HCT116 (cell line): ENCODE data around the gene SIAH2. TPM values are rescaled to one million over a fixed set of nuclear protein-coding genes. Genes with fewer than 3 reads are reported as not detected.

Source experiments
- ATAC-seq: fragments of 200-7000 bp; cut with Tn5 transposase; 2 replicates; pipeline ENCODE4 v1.9.1; 2020; ENCODE audit warnings: mild to moderate bottlenecking, moderate library complexity
- BruUV-seq: library from RNA; stranded (reverse); fragments of 400-500 nt; replicated peaks from 2 replicates; lab custom pipeline; 2021; lab: Mats Ljungman, UMichigan
- CTCF ChIA-PET: fragments of 300-600 bp; sonication (Branson Sonifier 250); formaldehyde crosslinking; loops from one replicate; lab custom pipeline; 2021; ENCODE audit warnings: antibody characterized with exemption; lab: Charles Lee
- POLR2A ChIA-PET: fragments of 300-600, 350-600 bp; sonication (Branson Sonifier 250); formaldehyde crosslinking; loops from one replicate; lab custom pipeline; 2021; ENCODE audit warnings: antibody characterized with exemption; lab: Charles Lee
- RAD21 ChIA-PET, 2 experiments: fragments of 300-600 bp; sonication (Branson Sonifier 250); formaldehyde crosslinking; loops; one replicate each; lab custom pipeline; 2023; ENCODE audit warnings: low total read pairs in 2 of 2; ENCODE audit not compliant: uncharacterized antibody in 2 of 2, unreplicated experiment in 2 of 2, low non-redundant PET in 1 of 2; lab: Charles Lee
- DNase-seq: peaks from one replicate; pipeline ENCODE4 v3.0.0-alpha.2; 2010; ENCODE audit warnings: low read depth, low spot score
- H2AFZ ChIP-seq: fragments of 200-600 bp; shearing (Covaris generic), sonication (generic); 2 replicates; pipeline ENCODE4 v1.6.1; 2017; ENCODE audit warnings: low read depth, mixed run types, mixed read lengths, antibody characterized with exemption, low read length; ENCODE audit not compliant: poor library complexity, severe bottlenecking
- H3K27ac ChIP-seq: 2 replicates; pipeline ENCODE4 v1.5.1; 2012; ENCODE audit warnings: low read depth, low read length
- H3K27me3 ChIP-seq: fragments of 200-600 bp; sonication (generic); 2 replicates; pipeline ENCODE4 v1.6.1; 2016; ENCODE audit warnings: mixed run types, low read length, mixed read lengths; ENCODE audit not compliant: insufficient read depth
- H3K36me3 ChIP-seq, 2 experiments: fragments of 200-500 bp in 1 of 2; fragments of 200-600 bp in 1 of 2; sonication (Bioruptor generic) in 1 of 2; sonication (generic) in 1 of 2; 2 replicates each; pipeline versions ENCODE4 v1.5.1 to v1.6.1; 2014 to 2016; ENCODE audit warnings: low read length in 2 of 2, inconsistent platforms in 1 of 2, mixed read lengths in 1 of 2, mixed run types in 1 of 2; ENCODE audit not compliant: insufficient read depth in 2 of 2, control insufficient read depth in 1 of 2
- H3K4me1 ChIP-seq, 2 experiments: fragments of 200-600 bp in 1 of 2; sonication (generic) in 1 of 2; 2 replicates each; pipeline versions ENCODE4 v1.5.1 to v1.6.1; 2012 to 2017; ENCODE audit warnings: low read length in 2 of 2, inconsistent platforms in 1 of 2, mild to moderate bottlenecking in 1 of 2, mixed read lengths in 1 of 2, mixed run types in 1 of 2, moderate library complexity in 1 of 2; ENCODE audit not compliant: insufficient read depth in 2 of 2, control insufficient read depth in 1 of 2
- H3K4me2 ChIP-seq: fragments of 200-600 bp; sonication (generic); 2 replicates; pipeline ENCODE4 v1.6.1; 2017; ENCODE audit warnings: mixed run types, low read length, mixed read lengths
- H3K4me3 ChIP-seq, 2 experiments: fragments of 200-600 bp in 1 of 2; sonication (generic) in 1 of 2; replicated peaks in 1 of 2; 2 replicates each; pipeline ENCODE4 v1.5.1; 2011 to 2016; ENCODE audit warnings: low read length in 2 of 2, control low read depth in 1 of 2, low read depth in 1 of 2, mild to moderate bottlenecking in 1 of 2, mixed read lengths in 1 of 2, mixed run types in 1 of 2
- H3K79me2 ChIP-seq: fragments of 200-600 bp; sonication (generic); 2 replicates; pipeline ENCODE4 v1.6.1; 2017; ENCODE audit warnings: mild to moderate bottlenecking, mixed run types, low read length, moderate library complexity, mixed read lengths; ENCODE audit not compliant: insufficient read depth
- H3K9ac ChIP-seq: fragments of 200-600 bp; sonication (generic); 2 replicates; pipeline ENCODE4 v1.6.1; 2016; ENCODE audit warnings: low read length, mixed read lengths
- H3K9me2 ChIP-seq: fragments of 200-600 bp; sonication (generic), shearing (Covaris generic); 2 replicates; pipeline ENCODE4 v1.6.1; 2017; ENCODE audit warnings: mixed run types, mild to moderate bottlenecking, moderate library complexity; ENCODE audit not compliant: insufficient read depth
- H3K9me3 ChIP-seq, 2 experiments: fragments of 200-500 bp in 1 of 2; fragments of 200-600 bp in 1 of 2; sonication (Bioruptor generic) in 1 of 2; sonication (generic) in 1 of 2; 2 replicates each; pipeline ENCODE4 v1.6.1; 2014 to 2017; ENCODE audit warnings: low read length in 2 of 2, mixed read lengths in 2 of 2, inconsistent platforms in 1 of 2, low read depth in 1 of 2, mild to moderate bottlenecking in 1 of 2, mixed run types in 1 of 2, moderate library complexity in 1 of 2; ENCODE audit not compliant: control insufficient read depth in 1 of 2, insufficient read depth in 1 of 2
- H4K20me1 ChIP-seq: fragments of 200-600 bp; sonication (generic), shearing (Covaris generic); 2 replicates; pipeline ENCODE4 v1.6.1; 2017; ENCODE audit warnings: mixed run types, mild to moderate bottlenecking, moderate library complexity; ENCODE audit not compliant: insufficient read depth
- ATF3 ChIP-seq: IDR thresholded peaks from 2 replicates; pipeline ENCODE4 v1.6.1; 2012
- EZH2 ChIP-seq: fragments of 200-600 bp; sonication (generic); IDR thresholded peaks from 2 replicates; pipeline ENCODE4 v1.6.1; 2017; ENCODE audit warnings: antibody characterized with exemption, mixed run types
- FOSL1 ChIP-seq: IDR thresholded peaks from 2 replicates; pipeline ENCODE4 v1.6.1; 2012; ENCODE audit warnings: low read depth
- JUND ChIP-seq: IDR thresholded peaks from 2 replicates; pipeline ENCODE4 v1.6.1; 2012
- MAX ChIP-seq: IDR thresholded peaks from 2 replicates; pipeline ENCODE4 v1.6.1; 2012
- RAD21 ChIP-seq: IDR thresholded peaks from 2 replicates; pipeline ENCODE4 v1.6.1; 2012; ENCODE audit warnings: low read depth, mild to moderate bottlenecking
- SIN3A ChIP-seq: IDR thresholded peaks from 2 replicates; pipeline ENCODE4 v1.6.1; 2012; ENCODE audit warnings: low read depth
- SRF ChIP-seq: IDR thresholded peaks from 2 replicates; pipeline ENCODE4 v1.6.1; 2012; ENCODE audit warnings: low read depth
- TCF7L2 ChIP-seq: IDR thresholded peaks from 2 replicates; pipeline ENCODE4 v1.7.0; 2011; ENCODE audit warnings: borderline replicate concordance, inconsistent platforms; ENCODE audit not compliant: insufficient read depth, insufficient read length; ENCODE audit errors: extremely low read depth
- intact Hi-C: fragments of 100-400 bp; cut with micrococcal nuclease; formaldehyde crosslinking; loops from 2 replicates; pipeline ENCODE4 v1.10.0; 2022
- total RNA-seq: library from RNA; stranded (reverse); gene quantifications from one replicate; pipeline ENCODE4 v1.2.1, GENCODE V29; 2021; ENCODE audit not compliant: unreplicated experiment
- TF ChIP-seq, protein P1 (sequence below): IDR thresholded peaks from 2 replicates; pipeline ENCODE4 v1.6.1; 2012; ENCODE audit warnings: low read depth

SIAH2 gene
- total RNA-seq, 1 experiment from 2014 or later: 39.9 TPM

GRCh38 chr3:150775001-150775599 is 12.1 kb upstream of the SIAH2 start:
- no peaks in the 10 kb centered on the region for H3K36me3 ChIP-seq

More at GRCh38 chr3:150775001-150775599, 12.1 kb upstream of the SIAH2 start:
- Histone ChIP-seq H2AFZ (no peak overlapping the region), H3K4me2 (no peak overlapping the region), H3K27me3 (no peaks in the 10 kb centered on the region), H3K4me1 (no peaks in the 10 kb centered on the region), H3K9me3 (no peaks in the 10 kb centered on the region), H3K9ac (no peak overlapping the region), H3K4me3 (no peak overlapping the region), H3K9me2 (no peaks in the 10 kb centered on the region), H3K79me2 (no peaks in the 10 kb centered on the region), H3K27ac (no peak overlapping the region), H4K20me1 (no peaks in the 10 kb centered on the region)
- no TSS peak for BruUV-seq
- ChIA-PET RAD21 (no interaction called here), CTCF (interaction anchor here (0.8 to 3.7 kb wide), 3 partner anchors 10 to 13 kb away, joined by 3 to 13 read pairs (median 3); no protein-coding TSS in a partner anchor), POLR2A (interaction anchor here (1.2 kb wide), 1 partner anchor 12 kb away, joined by 9 read pairs; the partner anchor contains the start of gene SIAH2)
- intact Hi-C loops: no loop called here
- no peak for TF ChIP-seq RAD21
- TF ChIP-seq MAX: no peak
- no peak for TF ChIP-seq JUND
- TF ChIP-seq FOSL1: no peak
- TF ChIP-seq SIN3A: no peak
- TF ChIP-seq, protein P1, sequence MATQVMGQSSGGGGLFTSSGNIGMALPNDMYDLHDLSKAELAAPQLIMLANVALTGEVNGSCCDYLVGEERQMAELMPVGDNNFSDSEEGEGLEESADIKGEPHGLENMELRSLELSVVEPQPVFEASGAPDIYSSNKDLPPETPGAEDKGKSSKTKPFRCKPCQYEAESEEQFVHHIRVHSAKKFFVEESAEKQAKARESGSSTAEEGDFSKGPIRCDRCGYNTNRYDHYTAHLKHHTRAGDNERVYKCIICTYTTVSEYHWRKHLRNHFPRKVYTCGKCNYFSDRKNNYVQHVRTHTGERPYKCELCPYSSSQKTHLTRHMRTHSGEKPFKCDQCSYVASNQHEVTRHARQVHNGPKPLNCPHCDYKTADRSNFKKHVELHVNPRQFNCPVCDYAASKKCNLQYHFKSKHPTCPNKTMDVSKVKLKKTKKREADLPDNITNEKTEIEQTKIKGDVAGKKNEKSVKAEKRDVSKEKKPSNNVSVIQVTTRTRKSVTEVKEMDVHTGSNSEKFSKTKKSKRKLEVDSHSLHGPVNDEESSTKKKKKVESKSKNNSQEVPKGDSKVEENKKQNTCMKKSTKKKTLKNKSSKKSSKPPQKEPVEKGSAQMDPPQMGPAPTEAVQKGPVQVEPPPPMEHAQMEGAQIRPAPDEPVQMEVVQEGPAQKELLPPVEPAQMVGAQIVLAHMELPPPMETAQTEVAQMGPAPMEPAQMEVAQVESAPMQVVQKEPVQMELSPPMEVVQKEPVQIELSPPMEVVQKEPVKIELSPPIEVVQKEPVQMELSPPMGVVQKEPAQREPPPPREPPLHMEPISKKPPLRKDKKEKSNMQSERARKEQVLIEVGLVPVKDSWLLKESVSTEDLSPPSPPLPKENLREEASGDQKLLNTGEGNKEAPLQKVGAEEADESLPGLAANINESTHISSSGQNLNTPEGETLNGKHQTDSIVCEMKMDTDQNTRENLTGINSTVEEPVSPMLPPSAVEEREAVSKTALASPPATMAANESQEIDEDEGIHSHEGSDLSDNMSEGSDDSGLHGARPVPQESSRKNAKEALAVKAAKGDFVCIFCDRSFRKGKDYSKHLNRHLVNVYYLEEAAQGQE: no peak
- TF ChIP-seq EZH2: no peak
- TF ChIP-seq TCF7L2: no peak
- TF ChIP-seq SRF: no peak
- no peak for TF ChIP-seq ATF3
- DNase-seq: no peak
- no peak for ATAC-seq
